GM12878 (cell line): ENCODE data around the gene CCL16. TPM values are rescaled to one million over a fixed set of nuclear protein-coding genes. Genes with fewer than 3 reads are reported as not detected.

Experiments used
- ATAC-seq: fragments of 200-7000 bp; cut with Tn5 transposase; 3 replicates; pipeline ENCODE4 v1.9.1; 2020; ENCODE audit warnings: mild to moderate bottlenecking, moderate library complexity
- Bru-seq: library from RNA; stranded (reverse); fragments of 400-500 nt; gene quantifications from one replicate; lab custom pipeline; 2021; lab: Mats Ljungman, UMichigan
- BruChase-seq, 2 experiments: library from RNA; stranded (reverse); fragments of 400-500 nt; gene quantifications; one replicate each; lab custom pipeline; 2021; lab: Mats Ljungman, UMichigan
- BruUV-seq: library from RNA; stranded (reverse); fragments of 400-500 nt; replicated peaks from 2 replicates; lab custom pipeline; 2021; lab: Mats Ljungman, UMichigan
- CTCF ChIA-PET: fragments of 300-600 bp; sonication (Branson Sonifier 250); formaldehyde crosslinking; extraction: SDS; loops from one replicate; lab custom pipeline; 2021; ENCODE audit warnings: inconsistent platforms; lab: Yijun Ruan, JAX
- POLR2A ChIA-PET: fragments of 350-600 bp; formaldehyde crosslinking; extraction: SDS; loops from one replicate; lab custom pipeline; 2021; ENCODE audit warnings: inconsistent platforms; lab: Charles Lee
- RAD21 ChIA-PET: fragments of 300-600 bp; sonication (Branson Sonifier 250); formaldehyde crosslinking; loops from one replicate; lab custom pipeline; 2023; ENCODE audit warnings: antibody characterized with exemption; ENCODE audit not compliant: unreplicated experiment; lab: Charles Lee
- SMC1A ChIA-PET: fragments of 300-600 bp; sonication (Branson Sonifier 250); formaldehyde crosslinking; loops from one replicate; lab custom pipeline; 2023; ENCODE audit not compliant: unreplicated experiment, uncharacterized antibody; lab: Charles Lee
- DNase-seq: peaks from one replicate; pipeline ENCODE4 v3.0.0-alpha.2; 2011; ENCODE audit warnings: low read depth, low spot score
- FAIRE-seq: peaks from 3 replicates; lab custom pipeline; 2011; peaks lifted over from hg19 to GRCh38; lab: Jason Lieb, UNC
- H2AFZ ChIP-seq: 2 replicates; pipeline ENCODE4 v1.6.0; 2011; ENCODE audit warnings: low read depth, low read length, control low read depth; ENCODE audit not compliant: control insufficient read depth
- H3K27ac ChIP-seq: 2 replicates; pipeline ENCODE4 v1.5.1; 2011; ENCODE audit warnings: control low read depth; ENCODE audit not compliant: control insufficient read depth, insufficient read depth
- H3K27me3 ChIP-seq, 2 experiments: replicated peaks in 1 of 2; 2 replicates each; pipeline versions ENCODE4 v1.6.0 to v1.6.1; 2011; ENCODE audit warnings: low read length in 1 of 2; ENCODE audit not compliant: control insufficient read depth in 2 of 2, insufficient read depth in 2 of 2
- H3K36me3 ChIP-seq, 2 experiments: 2 replicates each; pipeline ENCODE4 v1.5.1; 2011; ENCODE audit warnings: low read length in 1 of 2; ENCODE audit not compliant: control insufficient read depth in 2 of 2, insufficient read depth in 2 of 2
- H3K4me1 ChIP-seq: 2 replicates; pipeline ENCODE4 v1.6.1; 2011; ENCODE audit warnings: mild to moderate bottlenecking, low read length, moderate library complexity, mixed read lengths; ENCODE audit not compliant: control insufficient read depth, insufficient read depth
- H3K4me2 ChIP-seq: 2 replicates; pipeline ENCODE4 v1.6.0; 2011; ENCODE audit warnings: control low read depth; ENCODE audit not compliant: control insufficient read depth, insufficient read depth
- H3K4me3 ChIP-seq: fragments of 200-600 bp; sonication (generic); 2 replicates; pipeline ENCODE4 v1.5.1; 2016
- H3K79me2 ChIP-seq: 2 replicates; pipeline ENCODE4 v1.6.0; 2011; ENCODE audit warnings: low read length; ENCODE audit not compliant: control insufficient read depth, insufficient read depth
- H3K9ac ChIP-seq: 2 replicates; pipeline ENCODE4 v1.8.0; 2011; ENCODE audit warnings: low read length, control low read depth, mixed read lengths; ENCODE audit not compliant: control insufficient read depth, insufficient read depth
- H3K9me3 ChIP-seq: replicated peaks from 3 replicates; pipeline ENCODE4 v1.5.1; 2011; ENCODE audit warnings: mild to moderate bottlenecking, low read length; ENCODE audit not compliant: control insufficient read depth, insufficient read depth
- H4K20me1 ChIP-seq: 2 replicates; pipeline ENCODE4 v1.6.0; 2011; ENCODE audit not compliant: control insufficient read depth, insufficient read depth
- BACH1 ChIP-seq: fragments of 450-650 bp; IDR thresholded peaks from 2 replicates; pipeline ENCODE4 v1.6.1; 2017; ENCODE audit warnings: mild to moderate bottlenecking, borderline replicate concordance
- CHD4 ChIP-seq: fragments of 200-600 bp; sonication (generic); IDR thresholded peaks from 2 replicates; pipeline ENCODE4 v1.6.1; 2016; ENCODE audit warnings: mild to moderate bottlenecking
- PML ChIP-seq: IDR thresholded peaks from 2 replicates; pipeline ENCODE4 v1.6.1; 2012; ENCODE audit warnings: low read length, inconsistent platforms
- POLR2AphosphoS2 ChIP-seq: IDR thresholded peaks from 2 replicates; pipeline ENCODE4 v1.6.1; 2011; ENCODE audit warnings: low read depth, mild to moderate bottlenecking, low read length, improper control_type of control experiment, moderate library complexity
- RFX5 ChIP-seq: IDR thresholded peaks from 2 replicates; pipeline ENCODE4 v1.6.1; 2011; ENCODE audit warnings: low read depth, low read length, improper control_type of control experiment
- SIN3A ChIP-seq: IDR thresholded peaks from 2 replicates; pipeline ENCODE4 v1.6.1; 2012; ENCODE audit warnings: low read depth, low read length, improper control_type of control experiment
- SIX5 ChIP-seq: IDR thresholded peaks from 2 replicates; pipeline ENCODE4 v1.6.1; 2011; ENCODE audit warnings: mild to moderate bottlenecking, low read depth, low read length, moderate library complexity; ENCODE audit not compliant: severe bottlenecking
- SKIL ChIP-seq: fragments of 450-650 bp; IDR thresholded peaks from 2 replicates; pipeline ENCODE4 v1.6.1; 2017; ENCODE audit warnings: mild to moderate bottlenecking, low read depth, inconsistent platforms; ENCODE audit not compliant: poor library complexity, severe bottlenecking
- SMAD1 ChIP-seq: fragments of 450-650 bp; IDR thresholded peaks from 2 replicates; pipeline ENCODE4 v1.6.1; 2018; ENCODE audit warnings: mild to moderate bottlenecking, low read depth; ENCODE audit not compliant: partially characterized antibody
- SPI1 ChIP-seq: IDR thresholded peaks from 2 replicates; pipeline ENCODE4 v1.6.1; 2011; ENCODE audit warnings: low read depth, mild to moderate bottlenecking, low read length, moderate library complexity, borderline replicate concordance; ENCODE audit not compliant: insufficient read depth
- ZNF24 ChIP-seq: fragments of 450-650 bp; IDR thresholded peaks from 2 replicates; pipeline ENCODE4 v1.6.1; 2017; ENCODE audit warnings: antibody characterized with exemption, mild to moderate bottlenecking
- WGBS: methylation state at CpG from one replicate; pipeline ENCODE4 v1.1.6; 2016; ENCODE audit warnings: low lambda C conversion rate; ENCODE audit not compliant: insufficient replicate concordance, insufficient coverage; ENCODE audit errors: missing lambda C conversion rate; 5-methylcytosine and 5-hydroxymethylcytosine counted together
- in situ Hi-C: fragments of 300-500 bp; cut with MboI; formaldehyde crosslinking; loops from 9 replicates; pipeline ENCODE4 v1.14.3; 2018; ENCODE audit warnings: mixed read lengths
- intact Hi-C: fragments of 100-400 bp; cut with micrococcal nuclease; formaldehyde crosslinking; loops from one replicate; pipeline ENCODE4 v1.14.2; 2022; ENCODE audit not compliant: unreplicated experiment
- long read RNA-seq, 2 experiments: library from polyadenylated mRNA; unstranded; transcript quantifications; one replicate each; pipeline ENCODE4 v2.0.0, GENCODE V29; 2019 to 2020
- polyA minus RNA-seq, 3 experiments: library from RNA; depleted of rRNA, polyadenylated mRNA; stranded (reverse); fragments of >200 nt; gene quantifications; 2 replicates each; pipeline ENCODE4 v1.2.3, GENCODE V29; 2011
- polyA plus RNA-seq, 11 experiments: library from polyadenylated mRNA; depleted of rRNA in 4 of 11; unstranded in 6 of 11; stranded (reverse) in 5 of 11; fragments of >200 nt; fragmentation: Nextera tagmentation in 4 of 11; fragmentation: Illumina TruSeq in 1 of 11; extraction: Ambion mirVana in 4 of 11; extraction: Trizol in 1 of 11; gene quantifications; 1 replicate in 1 of 11; 2 replicates in 10 of 11; pipeline versions ENCODE4 v1.2.1 to v1.2.3, GENCODE V29; 2011 to 2016; ENCODE audit warnings: inconsistent platforms in 2 of 11, missing spikeins in 2 of 11, low read depth in 1 of 11
- total RNA-seq, 4 experiments: library from RNA; depleted of rRNA in 3 of 4; stranded (reverse); fragments of >200 nt in 3 of 4; fragmentation: Illumina TruSeq in 1 of 4; extraction: Trizol in 1 of 4; gene quantifications; 2 replicates each; pipeline versions ENCODE4 v1.2.1 to v1.2.3, GENCODE V29; 2013 to 2021
- TF ChIP-seq, protein P1 (sequence below): IDR thresholded peaks from 2 replicates; pipeline ENCODE4 v1.6.1; 2012; ENCODE audit warnings: improper control_type of control experiment, low read depth, low read length; ENCODE audit not compliant: insufficient replicate concordance

CCL16 gene
- not detected in 2 replicates for total RNA-seq (2013; cell fraction: nucleolus; rRNA removed)
- total RNA-seq (2014; rRNA removed) = not detected in 2 replicates
- not detected in 2 replicates for total RNA-seq (2014; rRNA removed; fragmentation: Illumina TruSeq; extraction: Trizol)
- not detected in 2 replicates for total RNA-seq (2021)
- polyA plus RNA-seq (2011; ENCODE audit: low read depth) = not detected
- polyA plus RNA-seq (2011; rRNA removed) = not detected in 2 replicates
- polyA plus RNA-seq (2011; cell fraction: cytosol; rRNA removed) = not detected in 2 replicates
- not detected in 2 replicates for polyA plus RNA-seq (2011; cell fraction: nucleus; rRNA removed)
- not detected in 2 replicates for polyA plus RNA-seq (2012)
- not detected in 2 replicates for polyA plus RNA-seq (2014; fragmentation: Illumina TruSeq; extraction: Trizol)
- not detected for polyA plus RNA-seq (2014; fragmentation: Nextera tagmentation; extraction: Ambion mirVana)
- polyA plus RNA-seq (2014; rRNA removed) = not detected in 2 replicates
- not detected for polyA plus RNA-seq (2016; fragmentation: Nextera tagmentation; extraction: Ambion mirVana)
- not detected in 2 replicates for polyA minus RNA-seq (2011; rRNA and poly(A)+ RNA removed)
- not detected in 2 replicates for polyA minus RNA-seq (2011; cell fraction: cytosol; rRNA and poly(A)+ RNA removed)
- polyA minus RNA-seq (2011; cell fraction: nucleus; rRNA and poly(A)+ RNA removed) = not detected in 2 replicates
- not detected for Bru-seq, nascent RNA
- not detected for BruChase-seq, experiment 1, labeled RNA remaining after a 6-hour chase
- BruChase-seq, experiment 2, labeled RNA remaining after a 2-hour chase = not detected
- long read RNA-seq, experiment 1 = 0 reads
- long read RNA-seq, experiment 2 = 0 reads

DNA sequence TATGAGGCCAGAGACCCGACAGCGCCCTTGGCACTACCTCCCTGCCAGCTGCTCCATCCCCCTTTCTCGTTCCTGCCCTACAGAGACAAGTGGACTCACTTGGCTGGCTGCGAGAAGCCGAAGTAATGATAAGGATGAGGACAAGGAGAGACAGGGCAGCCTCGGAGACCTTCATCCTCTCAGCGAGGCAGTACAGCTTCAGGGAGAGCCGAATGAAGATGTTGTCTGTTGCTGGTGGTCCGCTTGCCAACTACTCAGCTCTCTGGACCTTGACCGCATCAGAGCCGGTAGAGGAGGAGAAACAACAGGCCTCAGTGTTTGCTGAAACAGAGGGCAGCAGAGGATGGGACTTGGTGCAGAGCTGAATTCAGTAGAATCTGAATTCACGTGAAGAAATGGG is at the start of gene CCL16:
Gene CCL16, minus strand, starts transcription at position 252 of the 400 bp plus-strand sequence. Its CDS starts 77 bp downstream, at position 175.
- H3K27me3 ChIP-seq = no peaks in the 10 kb centered on the region
- no peak within 1 kb of the TSS for H3K9ac ChIP-seq
- ChIA-PET POLR2A (interaction anchor here (1.0 kb wide), 1 partner anchor 10 kb away, joined by 4 read pairs; no protein-coding TSS in a partner anchor), RAD21 (interaction anchor here (0.6 to 17.2 kb wide), 9 partner anchors 10 to 912 kb away, joined by 3 to 342 read pairs (median 5); partner anchors contain the start of gene CCL18), CTCF (interaction anchor here (0.5 to 19.0 kb wide), 12 partner anchors 8 to 502 kb away, joined by 3 to 622 read pairs (median 6); partner anchors contain the start of gene CCL23), SMC1A (interaction anchor here (0.7 to 17.2 kb wide), 11 partner anchors 9 to 744 kb away, joined by 3 to 485 read pairs (median 7); partner anchors contain the start of gene CCL15)
- BruUV-seq = no TSS peak
- no peak within 1 kb of the TSS for H3K4me2 ChIP-seq
- no peak within 1 kb of the TSS for H3K4me3 ChIP-seq
- intact Hi-C loops (no loop called here), in situ Hi-C loops (no loop called here)
- H2AFZ ChIP-seq = no peak within 1 kb of the TSS
- 55% methylated on average over 12 of the region's 12 CpGs for WGBS
- H3K9me3 ChIP-seq = no peaks in the 10 kb centered on the region; the same call in 1 of the 3 replicates
- no peaks in the 10 kb centered on the region for H3K36me3 ChIP-seq
- ATAC-seq (no peak), FAIRE-seq (no peak), DNase-seq (no peak)
- no peak within 1 kb of the TSS for H3K27ac ChIP-seq
- H3K79me2 ChIP-seq = no peaks in the 10 kb centered on the region
- no peaks in the 10 kb centered on the region for H4K20me1 ChIP-seq
- peaks cover 6% of the 10 kb centered on the region; the same call in 1 of the 2 replicates for H3K4me1 ChIP-seq
- TF ChIP-seq SIX5 (no peak), SPI1 (no peak), CHD4 (no peak), SKIL (no peak), ZNF24 (no peak), RFX5 (no peak), SIN3A (no peak), PML (no peak), POLR2AphosphoS2 (no peak), BACH1 (no peak), SMAD1 (no peak)
- TF ChIP-seq, protein P1, sequence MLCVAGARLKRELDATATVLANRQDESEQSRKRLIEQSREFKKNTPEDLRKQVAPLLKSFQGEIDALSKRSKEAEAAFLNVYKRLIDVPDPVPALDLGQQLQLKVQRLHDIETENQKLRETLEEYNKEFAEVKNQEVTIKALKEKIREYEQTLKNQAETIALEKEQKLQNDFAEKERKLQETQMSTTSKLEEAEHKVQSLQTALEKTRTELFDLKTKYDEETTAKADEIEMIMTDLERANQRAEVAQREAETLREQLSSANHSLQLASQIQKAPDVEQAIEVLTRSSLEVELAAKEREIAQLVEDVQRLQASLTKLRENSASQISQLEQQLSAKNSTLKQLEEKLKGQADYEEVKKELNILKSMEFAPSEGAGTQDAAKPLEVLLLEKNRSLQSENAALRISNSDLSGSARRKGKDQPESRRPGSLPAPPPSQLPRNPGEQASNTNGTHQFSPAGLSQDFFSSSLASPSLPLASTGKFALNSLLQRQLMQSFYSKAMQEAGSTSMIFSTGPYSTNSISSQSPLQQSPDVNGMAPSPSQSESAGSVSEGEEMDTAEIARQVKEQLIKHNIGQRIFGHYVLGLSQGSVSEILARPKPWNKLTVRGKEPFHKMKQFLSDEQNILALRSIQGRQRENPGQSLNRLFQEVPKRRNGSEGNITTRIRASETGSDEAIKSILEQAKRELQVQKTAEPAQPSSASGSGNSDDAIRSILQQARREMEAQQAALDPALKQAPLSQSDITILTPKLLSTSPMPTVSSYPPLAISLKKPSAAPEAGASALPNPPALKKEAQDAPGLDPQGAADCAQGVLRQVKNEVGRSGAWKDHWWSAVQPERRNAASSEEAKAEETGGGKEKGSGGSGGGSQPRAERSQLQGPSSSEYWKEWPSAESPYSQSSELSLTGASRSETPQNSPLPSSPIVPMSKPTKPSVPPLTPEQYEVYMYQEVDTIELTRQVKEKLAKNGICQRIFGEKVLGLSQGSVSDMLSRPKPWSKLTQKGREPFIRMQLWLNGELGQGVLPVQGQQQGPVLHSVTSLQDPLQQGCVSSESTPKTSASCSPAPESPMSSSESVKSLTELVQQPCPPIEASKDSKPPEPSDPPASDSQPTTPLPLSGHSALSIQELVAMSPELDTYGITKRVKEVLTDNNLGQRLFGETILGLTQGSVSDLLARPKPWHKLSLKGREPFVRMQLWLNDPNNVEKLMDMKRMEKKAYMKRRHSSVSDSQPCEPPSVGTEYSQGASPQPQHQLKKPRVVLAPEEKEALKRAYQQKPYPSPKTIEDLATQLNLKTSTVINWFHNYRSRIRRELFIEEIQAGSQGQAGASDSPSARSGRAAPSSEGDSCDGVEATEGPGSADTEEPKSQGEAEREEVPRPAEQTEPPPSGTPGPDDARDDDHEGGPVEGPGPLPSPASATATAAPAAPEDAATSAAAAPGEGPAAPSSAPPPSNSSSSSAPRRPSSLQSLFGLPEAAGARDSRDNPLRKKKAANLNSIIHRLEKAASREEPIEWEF = no peak
